Loucy (cell line): Measurements from ENCODE around the gene DCXR.

ENCODE experiments used
- CTCF ChIP-seq: fragments of 200-600 bp; sonication (generic); conservative IDR thresholded peaks from 2 replicates; pipeline ENCODE4 v1.5.1; 2014; ENCODE audit warnings: mild to moderate bottlenecking, antibody characterized with exemption, low read length
- EZH2phosphoT487 ChIP-seq: fragments of 200-600 bp; IDR thresholded peaks from 2 replicates; pipeline ENCODE4 v1.6.1; 2018; ENCODE audit warnings: antibody characterized with exemption, mild to moderate bottlenecking, moderate library complexity, borderline replicate concordance

- TF ChIP-seq CTCF (no peak), EZH2phosphoT487 (no peak)
Measured at GRCh38 chr17:82011617-82012187, 25.8 kb downstream of the DCXR start.
